ENCODE data around the gene RASSF5.

DNA sequence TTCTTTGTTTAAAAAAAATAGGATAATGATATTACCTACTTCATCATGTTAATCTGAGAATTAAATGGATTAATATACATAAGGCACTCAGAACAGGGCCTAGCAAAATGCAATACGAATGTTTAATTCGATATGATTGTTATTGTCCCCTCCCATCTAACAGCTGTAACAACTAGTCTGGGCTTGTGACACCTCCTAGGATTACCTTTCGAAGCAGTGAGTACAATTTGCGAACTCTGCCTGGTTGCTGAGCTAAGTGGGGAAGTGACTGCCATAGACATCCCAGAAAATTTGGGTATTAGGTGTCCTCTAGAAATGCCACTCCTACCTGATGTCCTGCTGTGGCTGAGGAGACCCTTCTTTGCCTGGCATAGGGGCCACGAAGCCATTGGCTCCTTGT lies 3.0 kb downstream of the RASSF5 start:
- TF ChIP-seq, protein P1, sequence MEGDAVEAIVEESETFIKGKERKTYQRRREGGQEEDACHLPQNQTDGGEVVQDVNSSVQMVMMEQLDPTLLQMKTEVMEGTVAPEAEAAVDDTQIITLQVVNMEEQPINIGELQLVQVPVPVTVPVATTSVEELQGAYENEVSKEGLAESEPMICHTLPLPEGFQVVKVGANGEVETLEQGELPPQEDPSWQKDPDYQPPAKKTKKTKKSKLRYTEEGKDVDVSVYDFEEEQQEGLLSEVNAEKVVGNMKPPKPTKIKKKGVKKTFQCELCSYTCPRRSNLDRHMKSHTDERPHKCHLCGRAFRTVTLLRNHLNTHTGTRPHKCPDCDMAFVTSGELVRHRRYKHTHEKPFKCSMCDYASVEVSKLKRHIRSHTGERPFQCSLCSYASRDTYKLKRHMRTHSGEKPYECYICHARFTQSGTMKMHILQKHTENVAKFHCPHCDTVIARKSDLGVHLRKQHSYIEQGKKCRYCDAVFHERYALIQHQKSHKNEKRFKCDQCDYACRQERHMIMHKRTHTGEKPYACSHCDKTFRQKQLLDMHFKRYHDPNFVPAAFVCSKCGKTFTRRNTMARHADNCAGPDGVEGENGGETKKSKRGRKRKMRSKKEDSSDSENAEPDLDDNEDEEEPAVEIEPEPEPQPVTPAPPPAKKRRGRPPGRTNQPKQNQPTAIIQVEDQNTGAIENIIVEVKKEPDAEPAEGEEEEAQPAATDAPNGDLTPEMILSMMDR (IDR thresholded peaks at IDR 0.05) = no peak
- TF ChIP-seq POLR2A (IDR thresholded peaks at IDR 0.05) = no peak

Data from uterus (tissue), 2 donors.